OCI-LY7 (cell line): ENCODE measurements around the gene HNRNPA1L2.
"Not testable (repeated sequence)": the region's sequence is repeated elsewhere in the genome, so short reads cannot be mapped to it uniquely, and the experiment has no call there.

Experiments used
- CTCF ChIP-seq: fragments of 200-600 bp; sonication (generic); conservative IDR thresholded peaks from 2 replicates; pipeline ENCODE4 v1.5.1; 2014; ENCODE audit warnings: mild to moderate bottlenecking, antibody characterized with exemption, low read length, moderate library complexity, mixed read lengths
- EZH2phosphoT487 ChIP-seq: fragments of 200-600 bp; sonication (generic); IDR thresholded peaks from 2 replicates; pipeline ENCODE4 v1.6.1; 2018; ENCODE audit warnings: low read depth, borderline replicate concordance, mild to moderate bottlenecking, mixed run types, antibody characterized with exemption, low read length, moderate library complexity, mixed read lengths

- not testable (repeated sequence) for TF ChIP-seq CTCF, EZH2phosphoT487
Observed at GRCh38 chr13:52593812-52594211, 48.4 kb upstream of the HNRNPA1L2 start.
